NCI-H1417 treated with DMSO at 0.1 percent for 48 hours (cell line): ENCODE data around the gene NAGK.
"Not testable (repeated sequence)": the region's sequence is repeated elsewhere in the genome, so short reads cannot be mapped to it uniquely, and the experiment has no call there.

ENCODE experiments used
- DNase-seq: peaks from one replicate; lab custom pipeline; 2025; lab: John Stamatoyannopoulos, UW

Gene NAGK

DNA sequence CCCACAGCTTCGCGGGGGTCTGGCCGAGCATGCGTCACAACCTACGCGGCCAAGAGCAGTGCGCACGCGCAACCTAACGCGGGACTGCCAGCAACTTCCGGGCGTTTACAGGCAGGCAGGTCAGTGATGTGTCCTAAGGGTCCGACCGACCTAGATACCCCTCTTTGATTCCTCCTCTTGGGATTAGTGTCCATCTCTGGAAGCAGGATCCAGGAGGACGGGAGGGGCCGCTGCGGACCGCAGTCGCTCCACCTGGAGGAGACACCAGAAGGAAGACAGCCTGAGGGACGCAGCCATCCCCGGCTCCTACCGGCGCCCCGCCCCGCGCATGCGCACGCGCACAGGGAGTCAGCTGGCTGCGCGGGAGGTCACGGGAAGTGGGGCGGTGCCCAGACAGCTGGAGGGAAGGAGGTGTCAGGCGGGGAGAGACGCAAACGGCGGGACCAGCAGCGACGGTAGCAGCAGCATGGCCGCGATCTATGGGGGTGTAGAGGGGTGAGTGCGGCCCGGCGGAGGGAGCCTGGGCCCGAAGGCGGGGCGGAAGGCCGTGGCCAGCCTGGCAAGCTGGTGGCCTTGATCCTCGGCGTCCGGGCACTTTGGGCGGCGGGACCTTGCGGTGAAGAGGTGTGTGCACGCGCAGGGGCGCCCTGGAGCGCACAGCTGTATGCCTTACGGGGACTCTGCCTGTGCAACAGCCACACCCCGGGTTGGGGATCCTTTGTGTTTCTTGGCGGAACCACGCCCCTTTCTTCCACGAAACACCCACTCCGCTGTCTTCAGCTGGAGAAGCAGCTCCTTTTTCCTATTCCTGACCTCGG is at the start of gene NAGK:
NAGK (plus strand) TSS at position 431 of the 818 bp plus-strand sequence; CDS start at position 467, 36 bp downstream.
- peak; percentile 85 for DNase-seq

DNA sequence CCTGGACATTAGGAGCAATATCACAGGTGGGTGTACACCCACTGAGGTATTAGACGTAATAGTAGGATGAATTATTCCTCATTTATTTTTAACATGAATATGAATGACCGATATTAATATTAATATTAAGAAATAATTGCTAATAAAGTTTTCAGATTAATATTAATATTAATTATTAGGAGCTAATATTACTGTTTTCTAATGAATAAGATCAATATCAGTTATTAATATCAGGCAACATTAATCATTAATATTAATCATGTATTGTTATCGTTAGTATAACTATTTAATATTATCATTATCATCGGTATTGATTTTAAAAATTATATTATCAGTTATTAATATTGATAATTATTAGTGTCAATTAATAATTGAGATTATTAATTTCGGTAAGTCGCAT is 48.5 kb upstream of the NAGK start:
- DNase-seq = not testable (repeated sequence)

DNA sequence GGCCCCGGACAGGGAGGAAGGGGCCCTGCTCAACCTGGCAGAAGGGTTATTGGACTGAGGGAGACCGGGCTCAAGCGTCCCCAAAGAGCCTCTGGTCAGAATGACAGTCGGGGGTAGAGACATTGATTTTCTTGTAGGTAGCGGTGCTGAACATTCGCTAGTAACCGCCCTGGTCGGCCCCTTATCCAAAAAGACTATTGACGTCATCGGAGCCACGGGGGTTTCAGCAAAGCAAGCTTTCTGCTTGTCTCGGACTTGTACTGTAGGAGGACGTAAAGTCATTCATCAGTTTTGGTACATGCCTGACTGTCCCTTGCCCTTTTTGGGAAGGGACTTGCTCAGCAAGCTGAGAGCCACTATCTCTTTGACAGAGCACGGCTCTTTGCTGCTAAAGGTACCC is 47.1 kb upstream of the NAGK start:
- DNase-seq = not testable (repeated sequence)

DNA sequence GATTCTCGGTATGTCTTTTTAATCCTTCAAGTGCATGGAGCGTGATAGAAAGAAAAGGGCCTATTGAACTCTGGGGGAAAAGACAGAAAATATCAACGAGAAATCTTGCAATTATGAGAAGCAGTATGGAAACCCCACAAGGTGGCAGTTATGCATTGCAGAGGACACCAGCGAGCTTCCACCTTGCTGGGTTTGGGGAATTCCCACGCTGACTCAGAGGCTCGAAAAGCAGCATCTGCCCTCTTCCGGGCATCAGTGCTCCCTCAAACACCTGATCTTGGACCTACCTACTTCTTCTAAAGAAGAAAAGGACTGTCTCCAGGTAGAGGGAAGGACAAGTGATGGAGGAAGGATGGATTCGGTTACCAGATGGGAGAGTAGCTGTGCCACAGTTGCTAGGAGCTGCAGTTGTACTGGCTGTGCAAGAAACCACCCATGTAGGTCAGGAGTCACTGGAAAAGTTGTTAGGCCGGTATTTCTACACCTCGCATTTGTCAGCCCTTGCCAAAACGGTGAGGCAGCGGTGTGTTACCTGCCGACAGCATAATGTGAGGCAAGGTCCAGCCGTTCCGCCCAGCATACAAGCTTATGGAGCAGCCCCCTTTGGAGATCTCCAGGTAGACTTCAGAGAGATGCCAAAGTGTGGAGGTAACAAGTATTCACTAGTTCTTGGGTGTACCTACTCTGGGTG is 44.8 kb upstream of the NAGK start:
- not testable (repeated sequence) for DNase-seq

DNA sequence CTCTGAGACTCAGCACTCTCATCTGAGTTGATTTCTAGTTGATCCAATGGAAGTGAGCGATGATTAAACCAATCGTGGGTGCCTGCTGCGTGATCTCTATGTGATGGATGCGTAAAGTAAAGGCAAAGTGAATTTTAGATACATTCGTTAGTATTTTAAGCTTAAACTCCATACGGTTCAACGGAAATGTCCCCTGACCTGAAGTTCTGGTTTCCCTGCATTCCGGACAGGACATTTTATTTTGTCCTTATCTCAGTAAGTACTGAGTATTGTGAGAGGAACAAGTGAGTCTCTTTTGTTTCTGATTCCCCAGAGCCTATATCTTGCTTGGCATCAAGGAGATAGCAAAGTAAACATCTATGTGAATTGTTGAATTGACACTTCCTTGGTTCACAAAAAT is 32.2 kb upstream of the NAGK start:
- DNase-seq = not testable (repeated sequence)

DNA sequence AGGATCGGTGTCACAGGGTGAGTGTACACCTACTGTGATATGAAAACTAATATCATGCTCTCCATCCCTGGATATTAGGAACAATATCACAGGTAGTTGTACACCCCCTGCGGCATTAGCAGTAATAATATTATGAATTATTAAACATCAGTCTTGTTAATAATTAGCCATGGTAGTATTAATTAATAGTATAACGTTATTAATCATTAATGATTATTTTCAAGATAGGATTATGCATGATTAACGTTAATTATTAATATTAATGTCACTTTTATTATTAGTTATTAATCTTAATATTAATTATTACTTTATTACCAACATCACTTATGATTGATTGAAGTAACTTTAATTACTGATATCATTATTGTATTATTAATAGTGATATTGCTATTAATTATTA is 26.2 kb upstream of the NAGK start:
- DNase-seq = no peak

DNA sequence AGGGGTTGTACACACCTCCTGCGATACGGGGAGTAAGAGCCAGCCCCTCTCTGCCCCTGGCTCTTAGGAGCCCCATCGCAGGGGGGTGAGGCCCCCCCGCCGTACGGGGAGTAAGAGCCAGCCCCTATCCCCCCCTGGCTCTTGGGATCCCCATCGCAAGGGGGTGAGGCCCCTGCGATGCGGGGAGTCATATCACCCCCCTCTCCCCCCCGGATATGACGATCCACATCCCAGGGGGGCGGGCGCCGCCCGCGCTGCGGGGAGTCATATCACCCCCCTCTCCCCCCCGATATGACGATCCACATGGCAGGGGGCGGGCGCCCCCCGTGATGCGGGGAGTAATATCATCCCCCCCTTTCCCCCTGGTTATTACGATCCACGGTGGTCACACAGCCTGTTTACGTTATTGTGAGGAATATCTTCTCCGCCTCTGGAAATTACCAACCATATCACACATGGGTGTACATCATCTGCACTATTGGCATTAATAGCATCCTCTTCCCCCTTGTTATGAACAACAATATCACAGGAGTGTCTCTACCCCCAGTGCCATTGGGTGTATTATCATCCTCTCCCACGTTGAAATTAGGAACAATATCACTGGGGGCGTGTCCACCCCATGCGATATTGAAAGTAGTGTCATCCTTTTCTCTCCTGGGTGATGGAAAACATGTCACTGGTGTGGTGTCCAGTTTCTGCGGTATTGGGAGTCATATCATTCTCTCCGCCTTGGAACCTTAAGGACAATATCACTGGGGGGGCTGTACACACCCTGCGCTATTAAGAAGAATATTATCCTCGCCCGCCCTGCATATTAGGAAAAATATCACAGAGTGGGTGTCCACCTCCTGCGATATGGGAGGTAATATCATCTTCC is 24.7 kb upstream of the NAGK start:
- no peak for DNase-seq

DNA sequence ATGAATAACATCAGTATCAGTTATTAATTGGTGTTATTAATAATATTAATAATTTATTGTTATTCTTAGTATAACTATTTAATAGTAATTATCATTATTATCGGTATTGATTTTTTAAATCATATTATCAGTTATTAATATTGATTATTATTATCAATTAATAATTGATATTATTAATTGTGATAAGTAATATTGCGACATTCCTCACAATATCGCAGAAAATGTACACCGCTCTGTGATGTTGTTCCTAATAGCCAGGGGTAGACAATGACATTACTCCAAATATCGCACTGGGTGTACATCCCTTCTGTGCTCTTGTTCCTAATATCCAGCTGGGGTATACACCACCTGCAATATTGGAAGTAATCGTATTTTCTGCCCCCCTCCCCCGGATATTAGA is 23.3 kb upstream of the NAGK start:
- no peak for DNase-seq

DNA sequence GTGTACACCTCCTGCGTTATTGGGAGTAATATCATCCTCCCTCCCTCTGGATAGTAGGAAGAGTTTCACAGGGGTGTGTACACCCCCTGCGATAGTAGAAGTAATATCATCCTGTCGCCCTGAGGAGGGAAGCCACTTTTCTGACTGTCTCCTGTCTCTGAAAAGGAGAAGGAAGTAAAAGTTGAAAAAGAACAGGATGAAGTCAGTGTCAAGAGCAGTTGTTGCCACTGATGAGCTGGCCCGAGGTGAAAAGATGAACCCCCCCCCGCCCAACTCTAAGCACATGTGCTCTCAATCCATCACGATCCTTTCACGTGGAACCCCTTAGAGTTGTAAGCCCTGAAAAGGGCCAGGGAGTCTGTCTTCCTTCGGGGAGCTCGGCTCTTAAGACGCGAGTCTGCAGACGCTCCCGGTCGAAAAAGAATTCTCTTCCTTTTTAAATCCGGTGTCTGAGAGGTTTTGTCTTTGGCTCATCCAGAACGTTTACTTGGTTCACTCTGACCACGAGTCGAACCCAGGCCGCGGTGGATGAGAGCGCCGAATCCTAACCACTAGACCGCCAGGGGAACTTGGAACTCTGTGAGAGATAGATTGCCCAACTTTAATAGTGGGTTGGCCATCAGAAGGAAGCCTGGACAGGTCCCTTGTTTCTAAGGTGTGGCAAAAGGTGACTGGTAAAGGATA is 22.4 kb upstream of the NAGK start:
- DNase-seq = no peak

DNA sequence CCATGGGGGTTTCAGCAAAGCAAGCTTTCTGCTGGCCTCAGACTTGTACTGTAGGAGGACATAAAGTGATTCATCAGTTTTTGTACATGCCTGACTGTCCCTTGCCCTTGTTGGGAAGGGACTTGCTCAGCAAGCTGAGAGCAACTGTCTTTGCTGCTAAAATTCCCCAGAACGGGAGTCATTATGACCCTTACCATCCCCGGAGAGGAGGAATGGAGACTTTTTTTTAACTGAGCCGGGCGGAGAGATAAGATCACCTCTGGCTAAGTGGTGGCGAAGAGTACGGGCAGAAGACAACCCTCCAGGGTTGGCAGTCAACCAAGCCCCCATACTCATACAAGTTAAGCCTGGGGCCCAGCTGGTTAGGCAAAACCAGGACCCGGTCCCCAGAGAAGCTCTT is 20.4 kb upstream of the NAGK start:
- no peak for DNase-seq

DNA sequence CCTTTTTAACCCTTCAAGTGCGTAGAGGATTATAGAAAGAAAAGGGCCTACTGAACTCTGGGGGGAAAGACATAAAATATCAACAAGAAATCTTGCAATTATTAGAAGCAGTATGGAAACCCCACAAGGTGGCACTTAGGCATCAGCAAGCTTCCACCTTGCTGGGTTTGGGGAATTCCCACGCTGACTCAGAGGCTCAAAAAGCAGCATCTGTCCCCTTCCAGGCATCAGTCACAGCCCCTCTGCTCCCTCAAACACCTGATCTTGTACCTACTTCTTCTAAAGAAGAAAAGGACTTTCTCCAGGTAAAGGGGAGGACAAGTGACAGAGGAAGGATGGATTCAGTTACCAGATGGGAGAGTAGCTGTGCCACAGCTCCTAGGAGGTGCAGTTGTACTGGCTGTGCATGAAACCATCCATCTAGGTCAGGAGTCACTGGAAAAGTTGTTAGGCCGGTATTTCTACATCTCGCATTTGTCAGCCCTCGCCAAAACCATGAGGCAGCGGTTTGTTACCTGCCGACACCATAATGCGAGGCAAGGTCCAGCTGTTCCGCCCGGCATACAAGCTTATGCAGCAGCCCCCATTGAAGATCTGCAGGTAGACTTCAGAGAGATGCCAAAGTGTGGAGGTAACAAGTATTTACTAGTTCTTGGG is 18.6 kb upstream of the NAGK start:
- DNase-seq = not testable (repeated sequence)

DNA sequence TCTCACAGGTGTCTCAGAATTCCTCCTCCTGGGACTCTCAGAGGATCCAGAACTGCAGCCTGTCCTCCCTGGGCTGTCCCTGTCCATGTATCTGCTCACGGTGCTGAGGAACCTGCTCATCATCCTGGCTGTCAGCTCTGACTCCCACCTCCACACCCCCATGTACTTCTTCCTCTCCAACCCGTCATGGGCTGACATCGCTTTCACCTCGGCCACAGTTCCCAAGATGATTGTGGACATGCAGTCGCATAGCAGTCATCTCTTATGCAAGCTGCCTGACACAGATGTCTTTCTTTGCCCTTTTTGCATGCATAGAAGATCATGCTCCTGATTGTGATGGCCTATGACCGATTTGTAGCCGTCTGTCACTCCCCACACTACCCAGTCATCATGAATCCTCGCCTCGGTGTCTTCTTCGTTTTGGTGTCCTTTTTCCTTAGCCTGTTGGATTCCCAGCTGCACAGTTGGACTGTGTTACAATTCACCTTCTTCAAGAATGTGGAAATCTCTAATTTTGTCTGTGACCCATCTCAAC is 13.2 kb upstream of the NAGK start:
- DNase-seq = not testable (repeated sequence)

DNA sequence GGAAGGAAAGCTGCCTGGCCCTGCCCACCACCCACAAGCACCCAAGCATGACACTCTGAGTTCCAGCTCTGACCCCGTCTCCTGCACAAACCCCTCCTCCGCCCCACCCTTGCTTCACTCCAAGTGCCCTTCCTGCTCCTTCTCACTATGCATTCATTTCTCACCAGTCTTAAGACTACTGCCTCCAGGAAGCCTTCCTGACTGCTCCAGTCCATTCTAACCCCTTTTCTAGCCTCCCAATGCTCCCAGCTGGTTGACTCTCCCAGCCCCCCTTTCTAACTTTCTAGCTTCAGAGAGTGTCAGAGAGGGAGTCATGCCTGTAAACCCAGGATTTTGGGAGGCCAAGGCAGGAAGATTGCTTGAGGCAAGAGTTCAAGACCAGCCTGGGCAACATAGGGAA is 8.2 kb upstream of the NAGK start:
- no peak for DNase-seq

DNA sequence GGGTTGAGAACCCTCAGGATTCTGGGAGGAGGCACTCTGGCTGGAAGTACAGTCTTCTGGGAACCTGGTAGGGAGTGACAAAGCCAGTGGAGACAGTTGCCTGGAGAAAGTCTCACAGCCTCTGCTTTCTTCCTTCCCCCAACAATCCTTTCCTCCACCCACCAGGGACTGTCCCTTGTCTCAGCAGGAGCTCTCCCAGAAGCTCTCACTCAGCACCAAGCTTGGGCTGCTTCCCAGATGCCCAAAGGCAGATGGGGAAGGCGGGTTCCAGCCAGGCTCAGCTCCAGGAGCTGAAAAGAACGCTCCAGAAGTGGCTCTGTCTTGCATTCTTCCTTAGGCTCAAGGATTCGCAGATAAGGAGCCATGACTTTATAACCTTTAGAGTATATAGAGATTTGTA is 7.6 kb upstream of the NAGK start:
- no peak for DNase-seq

DNA sequence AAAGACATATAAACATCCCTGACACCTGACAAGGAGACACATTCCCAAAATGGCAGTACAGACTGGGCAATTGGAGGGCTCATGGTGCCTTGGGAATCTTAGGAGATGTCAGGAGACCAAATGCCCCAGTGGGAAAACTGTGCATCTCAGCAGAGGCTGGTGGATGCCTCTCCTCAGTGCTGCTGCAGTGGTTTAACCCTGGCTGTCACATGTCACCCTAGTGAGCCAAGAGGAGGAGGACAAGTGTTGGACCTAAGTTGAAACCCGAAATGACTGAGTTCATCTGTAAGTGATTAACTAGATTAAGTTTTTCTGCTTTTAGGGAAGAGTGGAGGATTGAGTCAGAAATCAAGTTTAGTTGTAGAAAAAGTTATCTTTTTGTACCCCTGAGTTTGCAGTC is 5.2 kb upstream of the NAGK start:
- DNase-seq = no peak

DNA sequence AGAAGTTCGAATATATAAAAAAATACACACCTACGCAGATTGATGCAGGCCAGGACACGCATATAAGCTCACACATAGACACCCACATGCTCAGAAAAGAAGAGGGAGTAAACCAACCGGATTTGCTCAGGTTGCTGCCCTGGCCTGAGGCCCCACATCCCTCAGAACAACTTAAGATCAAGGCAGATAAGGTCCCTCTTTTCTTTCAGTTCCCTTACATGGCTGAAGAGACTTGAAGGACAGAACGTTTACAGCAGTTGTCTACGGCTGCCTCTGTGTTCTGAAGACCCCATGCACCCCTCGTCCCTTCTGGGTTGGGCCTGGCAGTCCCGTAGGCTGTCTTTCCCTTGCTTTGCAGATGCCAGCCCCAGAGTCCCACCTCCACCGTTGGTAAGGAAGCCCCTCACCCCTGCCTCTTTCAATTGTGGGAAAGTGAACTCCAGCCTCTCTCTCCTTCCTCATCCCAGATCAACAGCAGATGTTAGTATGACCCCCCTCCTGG is 4.3 kb upstream of the NAGK start:
- no peak for DNase-seq

DNA sequence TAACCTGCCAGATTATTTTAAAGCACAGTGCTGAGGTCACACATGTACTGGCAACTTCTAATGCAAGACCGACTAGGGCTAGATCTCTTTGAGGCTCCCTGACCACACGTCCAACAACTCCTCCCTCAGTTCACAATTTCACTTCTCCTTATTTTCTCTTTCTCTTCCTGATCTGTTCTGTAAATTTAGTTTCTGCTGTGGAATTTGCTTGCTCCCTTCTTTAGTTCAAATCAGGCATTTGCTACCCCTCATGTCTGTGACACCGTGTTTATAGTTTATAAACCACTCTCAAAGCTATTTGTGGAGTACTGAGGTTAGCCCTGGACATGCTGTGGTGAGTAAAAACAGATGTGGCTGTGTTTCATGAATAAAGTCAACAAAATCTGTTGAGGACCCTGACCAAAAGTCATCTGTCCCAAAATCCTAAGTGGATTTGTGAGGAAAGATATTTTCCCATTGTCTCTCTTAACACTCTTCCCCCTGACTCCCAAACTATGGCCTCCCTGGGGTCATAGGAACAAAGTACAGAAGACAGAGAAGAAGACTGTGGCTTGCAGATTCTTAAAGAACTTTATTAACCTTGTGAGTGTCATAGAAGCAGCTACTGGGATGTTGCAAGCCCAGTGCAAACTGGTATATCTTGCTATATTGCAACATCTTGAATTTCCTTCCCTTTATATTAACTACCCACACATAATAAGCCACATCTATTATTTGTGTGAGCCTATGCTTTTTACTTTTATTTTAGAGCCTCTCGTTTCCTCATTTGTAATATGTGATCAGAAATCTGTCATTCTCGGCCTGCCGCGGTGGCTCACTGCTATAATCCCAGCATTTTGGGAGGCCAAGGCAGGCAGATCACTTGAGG is 3.5 kb upstream of the NAGK start:
- no peak for DNase-seq

DNA sequence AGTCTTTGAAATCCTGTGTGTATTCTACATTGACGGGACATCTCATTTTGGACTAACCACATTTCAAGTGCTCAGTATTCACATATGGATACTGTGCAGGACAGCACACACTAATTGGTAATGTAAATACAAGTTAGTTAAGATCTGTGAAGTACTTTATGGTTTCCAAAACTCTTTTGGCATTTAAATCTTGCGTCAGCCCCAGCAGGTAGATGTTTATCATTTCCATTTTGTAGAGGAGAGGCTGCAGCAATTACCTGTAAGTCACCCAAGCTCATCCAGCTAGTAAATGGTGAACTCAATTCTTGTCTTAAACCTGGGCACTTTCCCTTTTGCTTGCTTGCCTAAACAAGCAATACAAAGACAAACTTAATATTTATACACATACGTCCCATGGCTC is 1.6 kb upstream of the NAGK start:
- no peak for DNase-seq

DNA sequence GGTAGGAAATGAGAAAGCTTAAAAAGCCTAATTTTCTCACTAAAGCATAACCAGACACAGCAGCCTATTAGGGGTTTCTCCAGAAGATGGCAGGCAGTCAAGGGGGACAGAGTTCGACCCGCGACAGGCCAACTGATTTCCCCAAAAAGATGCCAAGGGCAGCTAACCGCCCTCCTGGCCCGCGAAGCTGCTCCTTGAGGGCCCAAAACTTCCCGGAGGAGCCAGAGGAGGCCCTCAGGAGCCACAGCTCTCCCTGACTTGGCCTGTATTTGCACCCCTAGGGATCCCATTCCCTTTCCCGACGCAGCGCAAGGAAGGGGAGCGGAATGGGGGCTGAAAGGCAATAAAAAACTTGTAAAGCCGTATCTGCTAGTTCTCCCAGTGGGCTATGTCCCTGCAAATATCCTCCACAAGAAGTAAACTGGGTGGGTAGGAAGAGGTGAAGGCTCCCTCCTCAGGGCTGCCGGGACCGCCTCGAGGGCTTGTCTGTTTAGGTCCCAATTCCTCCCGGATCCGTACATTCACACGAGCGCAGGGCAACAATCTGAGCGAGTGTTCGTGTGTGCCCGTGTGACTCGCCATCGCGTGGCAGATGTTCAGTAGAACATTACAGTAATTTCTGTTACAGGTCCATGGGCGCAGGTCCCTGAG is 756 bp upstream of the NAGK start:
- DNase-seq = no peak
